Panc1 (cell line): ENCODE results near the gene PTTG1. TPM values are rescaled to one million over a fixed set of nuclear protein-coding genes. Genes with fewer than 3 reads are reported as not detected.
A peak's percentile ranks its signal among the peaks of the same experiment; 100 is the strongest.

Source experiments
- ATAC-seq: fragments of 200-7000 bp; cut with Tn5 transposase; 2 replicates; pipeline ENCODE4 v1.9.1; 2020; ENCODE audit warnings: mild to moderate bottlenecking, moderate library complexity
- BruUV-seq: library from RNA; stranded (reverse); fragments of 400-500 nt; replicated peaks from 2 replicates; lab custom pipeline; 2021; lab: Mats Ljungman, UMichigan
- CTCF ChIA-PET: fragments of 300-600 bp; sonication (Branson Sonifier 250); formaldehyde crosslinking; loops from one replicate; lab custom pipeline; 2022; ENCODE audit warnings: antibody characterized with exemption; lab: Charles Lee
- POLR2A ChIA-PET: fragments of 300-600 bp; sonication (Branson Sonifier 250); formaldehyde crosslinking; loops from one replicate; lab custom pipeline; 2022; ENCODE audit warnings: antibody characterized with exemption; lab: Charles Lee
- DNase-seq: peaks from one replicate; pipeline ENCODE4 v3.0.0-alpha.2; 2010; ENCODE audit warnings: low read depth, low spot score
- H3K27ac ChIP-seq: 2 replicates; pipeline ENCODE4 v1.5.1; 2011; ENCODE audit warnings: mild to moderate bottlenecking, low read length, inconsistent platforms
- H3K27me3 ChIP-seq: fragments of 200-500 bp; sonication (Bioruptor generic); 2 replicates; pipeline ENCODE4 v1.6.0; 2014; ENCODE audit warnings: low read length, inconsistent platforms; ENCODE audit not compliant: control insufficient read depth, insufficient read depth
- H3K36me3 ChIP-seq: fragments of 200-500 bp; sonication (Bioruptor generic); 2 replicates; pipeline ENCODE4 v1.5.1; 2014; ENCODE audit warnings: inconsistent platforms, mild to moderate bottlenecking, low read length, moderate library complexity; ENCODE audit not compliant: control insufficient read depth, insufficient read depth
- H3K4me1 ChIP-seq: 2 replicates; pipeline ENCODE4 v1.5.1; 2011; ENCODE audit warnings: inconsistent platforms, mild to moderate bottlenecking, low read length, moderate library complexity; ENCODE audit not compliant: control insufficient read depth, insufficient read depth
- H3K4me3 ChIP-seq, 2 experiments: 2 replicates each; pipeline ENCODE4 v1.5.1; 2011 to 2012; ENCODE audit warnings: low read depth in 2 of 2, low read length in 2 of 2, mild to moderate bottlenecking in 2 of 2, inconsistent platforms in 1 of 2, moderate library complexity in 1 of 2
- H3K9me3 ChIP-seq: fragments of 200-500 bp; sonication (Bioruptor generic); 2 replicates; pipeline ENCODE4 v1.5.1; 2014; ENCODE audit warnings: low read depth, mild to moderate bottlenecking, inconsistent platforms, low read length, moderate library complexity; ENCODE audit not compliant: control insufficient read depth, insufficient read depth
- POLR2AphosphoS5 ChIP-seq: IDR thresholded peaks from 2 replicates; pipeline ENCODE4 v1.6.1; 2012; ENCODE audit warnings: mild to moderate bottlenecking, low read depth, low read length, moderate library complexity
- REST ChIP-seq, 2 experiments: IDR thresholded peaks; 2 replicates each; pipeline ENCODE4 v1.6.1; 2011 to 2012; ENCODE audit warnings: low read depth in 2 of 2, control low read depth in 1 of 2, low read length in 1 of 2, mild to moderate bottlenecking in 1 of 2, moderate library complexity in 1 of 2; ENCODE audit not compliant: insufficient read depth in 1 of 2
- SIN3A ChIP-seq: IDR thresholded peaks from 2 replicates; pipeline ENCODE4 v1.6.1; 2012; ENCODE audit warnings: low read depth, mild to moderate bottlenecking, low read length, moderate library complexity, borderline replicate concordance; ENCODE audit not compliant: insufficient read depth
- TCF7L2 ChIP-seq: IDR thresholded peaks from 2 replicates; pipeline ENCODE4 v1.6.1; 2011; ENCODE audit warnings: mild to moderate bottlenecking, low read depth, low read length, inconsistent platforms
- in situ Hi-C: cut with HindIII; loops from 2 replicates; pipeline ENCODE4 v1.10.0; 2016; ENCODE audit warnings: low sequenced_read_pairs, low pct_unique_long_range_greater_than_20kb
- intact Hi-C: fragments of 100-400 bp; cut with micrococcal nuclease; formaldehyde crosslinking; loops from one replicate; pipeline ENCODE4 v1.10.0; 2022; ENCODE audit not compliant: unreplicated experiment
- total RNA-seq: library from RNA; stranded (reverse); gene quantifications from one replicate; pipeline ENCODE4 v1.2.1, GENCODE V29; 2021; ENCODE audit not compliant: unreplicated experiment
- TF ChIP-seq, protein P1 (sequence below): fragments of 450-650 bp; IDR thresholded peaks from 2 replicates; pipeline ENCODE4 v1.5.1; 2017; ENCODE audit warnings: mild to moderate bottlenecking

PTTG1 gene
- total RNA-seq, 1 experiment from 2014 or later = 171 TPM

DNA sequence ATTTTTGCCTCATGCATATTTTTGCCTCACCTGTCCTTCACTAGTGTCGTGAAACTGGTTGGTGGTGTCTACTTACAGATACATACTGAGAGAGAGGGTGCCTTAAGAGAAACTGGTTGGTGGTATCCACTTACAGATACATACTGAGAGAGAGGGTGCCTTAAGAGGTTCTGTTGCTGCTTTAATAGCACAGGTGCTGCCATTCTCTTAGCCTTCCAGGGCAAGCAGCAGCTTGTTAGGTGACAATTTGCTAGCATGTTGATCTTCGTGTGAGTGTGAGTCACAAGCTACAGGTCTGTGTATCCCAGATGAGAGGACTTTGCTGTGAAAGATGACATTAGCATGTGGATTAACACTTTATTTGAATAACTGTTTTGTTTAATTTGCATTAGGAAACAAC is 1.4 kb downstream of the PTTG1 start:
- ATAC-seq (no peak), DNase-seq (no peak)
- H3K4me1 ChIP-seq = peaks cover 37% of the 10 kb centered on the region
- in situ Hi-C loops = no loop called here
- ChIA-PET CTCF (interaction anchor here (0.6 kb wide), 1 partner anchor 22 kb away, joined by 13 read pairs; no protein-coding TSS in a partner anchor), POLR2A (no interaction called here)
- no peaks in the 10 kb centered on the region for H3K27me3 ChIP-seq
- peak overlapping the region; percentile 84 to 87 for H3K4me3 ChIP-seq
- H3K27ac ChIP-seq = peak overlapping the region; percentile 98
- H3K36me3 ChIP-seq = peaks cover 60% of the 10 kb centered on the region
- no peak for TF ChIP-seq SIN3A
- TF ChIP-seq TCF7L2 = no peak
- TF ChIP-seq, protein P1, sequence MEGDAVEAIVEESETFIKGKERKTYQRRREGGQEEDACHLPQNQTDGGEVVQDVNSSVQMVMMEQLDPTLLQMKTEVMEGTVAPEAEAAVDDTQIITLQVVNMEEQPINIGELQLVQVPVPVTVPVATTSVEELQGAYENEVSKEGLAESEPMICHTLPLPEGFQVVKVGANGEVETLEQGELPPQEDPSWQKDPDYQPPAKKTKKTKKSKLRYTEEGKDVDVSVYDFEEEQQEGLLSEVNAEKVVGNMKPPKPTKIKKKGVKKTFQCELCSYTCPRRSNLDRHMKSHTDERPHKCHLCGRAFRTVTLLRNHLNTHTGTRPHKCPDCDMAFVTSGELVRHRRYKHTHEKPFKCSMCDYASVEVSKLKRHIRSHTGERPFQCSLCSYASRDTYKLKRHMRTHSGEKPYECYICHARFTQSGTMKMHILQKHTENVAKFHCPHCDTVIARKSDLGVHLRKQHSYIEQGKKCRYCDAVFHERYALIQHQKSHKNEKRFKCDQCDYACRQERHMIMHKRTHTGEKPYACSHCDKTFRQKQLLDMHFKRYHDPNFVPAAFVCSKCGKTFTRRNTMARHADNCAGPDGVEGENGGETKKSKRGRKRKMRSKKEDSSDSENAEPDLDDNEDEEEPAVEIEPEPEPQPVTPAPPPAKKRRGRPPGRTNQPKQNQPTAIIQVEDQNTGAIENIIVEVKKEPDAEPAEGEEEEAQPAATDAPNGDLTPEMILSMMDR = no peak
- TF ChIP-seq POLR2AphosphoS5 = no peak
- TF ChIP-seq REST (IDR thresholded peaks at IDR 0.05; ENCODE audit: insufficient read depth in 1 of 2, low read depth in 2 of 2, low read length in 1 of 2) = no peak
- BruUV-seq = no TSS peak
- intact Hi-C loops = no loop called here
- H3K9me3 ChIP-seq = no peaks in the 10 kb centered on the region

DNA sequence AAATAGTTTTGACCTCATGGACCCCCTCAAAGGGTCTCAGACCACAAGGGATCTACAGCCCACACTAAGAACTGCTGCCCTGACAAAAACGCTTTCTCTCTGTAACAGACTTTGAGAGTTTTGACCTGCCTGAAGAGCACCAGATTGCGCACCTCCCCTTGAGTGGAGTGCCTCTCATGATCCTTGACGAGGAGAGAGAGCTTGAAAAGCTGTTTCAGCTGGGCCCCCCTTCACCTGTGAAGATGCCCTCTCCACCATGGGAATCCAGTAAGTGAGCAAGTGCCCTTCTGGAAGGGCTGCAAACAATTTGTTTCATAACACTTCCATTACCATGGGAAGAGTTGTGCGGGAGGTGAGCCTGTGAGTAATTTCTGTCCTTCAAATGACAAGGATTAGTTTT is 6.0 kb downstream of the PTTG1 start:
- Histone ChIP-seq H3K36me3 (peaks cover 53% of the 10 kb centered on the region), H3K9me3 (no peaks in the 10 kb centered on the region), H3K4me3 (no peak overlapping the region), H3K27me3 (no peaks in the 10 kb centered on the region), H3K27ac (no peak overlapping the region), H3K4me1 (peaks cover 21% of the 10 kb centered on the region)
- BruUV-seq = no TSS peak
- in situ Hi-C loops = no loop called here
- intact Hi-C loops = no loop called here
- ChIA-PET POLR2A (interaction anchor here (0.6 to 0.7 kb wide), 2 partner anchors 370 to 778 kb away, joined by 3 to 4 read pairs; no protein-coding TSS in a partner anchor), CTCF (interaction anchor here (0.6 kb wide), 1 partner anchor 404 kb away, joined by 19 read pairs; no protein-coding TSS in a partner anchor)
- ATAC-seq (no peak), DNase-seq (no peak)
- TF ChIP-seq POLR2AphosphoS5 = no peak
- TF ChIP-seq, protein P1 = no peak
- no peak for TF ChIP-seq TCF7L2
- TF ChIP-seq REST (IDR thresholded peaks at IDR 0.05; ENCODE audit: insufficient read depth in 1 of 2, low read depth in 2 of 2, low read length in 1 of 2) = no peak
- no peak for TF ChIP-seq SIN3A
